OCI-M1 (cell line): ENCODE results near the gene DICER1.
A peak's percentile ranks its signal among the peaks of the same experiment; 100 is the strongest.

Source experiments
- DNase-seq: peaks from one replicate; lab custom pipeline; 2025; lab: John Stamatoyannopoulos, UW

The DICER1 gene

DNA sequence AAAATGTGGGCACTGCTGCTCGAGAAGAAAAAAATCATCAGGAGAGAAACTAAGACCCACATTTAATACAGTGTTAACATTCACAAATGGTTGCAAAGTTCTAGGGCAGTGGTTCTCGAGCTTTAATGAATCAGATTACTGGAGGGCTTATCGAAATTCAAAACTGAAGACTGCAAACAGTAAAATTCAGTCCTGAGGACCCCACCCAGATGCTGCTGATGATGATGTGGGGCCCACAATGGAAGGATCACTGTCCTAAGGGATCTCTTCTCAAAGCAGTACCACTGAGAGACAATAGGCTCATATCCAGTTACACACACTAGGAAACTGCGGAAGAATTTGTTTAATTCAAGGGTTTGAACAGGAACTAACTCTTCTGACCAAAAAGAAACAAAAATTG, 31.4 kb downstream of the DICER1 start:
- DNase-seq, result no peak

DNA sequence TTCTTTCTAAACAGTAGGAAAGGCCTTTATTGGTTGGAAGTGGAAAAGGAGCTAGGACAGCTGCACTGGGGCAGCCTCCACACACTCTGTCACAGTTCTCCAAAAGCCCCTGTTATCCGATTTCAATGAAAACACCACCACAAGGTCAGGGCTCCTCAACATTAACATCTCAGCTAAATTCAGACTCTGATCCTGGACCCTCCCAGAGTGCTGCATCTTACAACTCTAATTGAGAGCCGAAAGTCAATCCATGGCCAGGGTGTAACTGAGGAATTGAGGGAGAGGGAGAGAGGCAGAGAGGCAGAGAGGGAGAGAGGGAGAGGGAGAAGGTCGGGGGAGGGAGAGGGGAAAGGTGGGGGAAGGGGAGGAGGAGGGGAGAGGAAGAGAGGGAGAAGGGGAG, 32.1 kb downstream of the DICER1 start:
- DNase-seq, result no peak

DNA sequence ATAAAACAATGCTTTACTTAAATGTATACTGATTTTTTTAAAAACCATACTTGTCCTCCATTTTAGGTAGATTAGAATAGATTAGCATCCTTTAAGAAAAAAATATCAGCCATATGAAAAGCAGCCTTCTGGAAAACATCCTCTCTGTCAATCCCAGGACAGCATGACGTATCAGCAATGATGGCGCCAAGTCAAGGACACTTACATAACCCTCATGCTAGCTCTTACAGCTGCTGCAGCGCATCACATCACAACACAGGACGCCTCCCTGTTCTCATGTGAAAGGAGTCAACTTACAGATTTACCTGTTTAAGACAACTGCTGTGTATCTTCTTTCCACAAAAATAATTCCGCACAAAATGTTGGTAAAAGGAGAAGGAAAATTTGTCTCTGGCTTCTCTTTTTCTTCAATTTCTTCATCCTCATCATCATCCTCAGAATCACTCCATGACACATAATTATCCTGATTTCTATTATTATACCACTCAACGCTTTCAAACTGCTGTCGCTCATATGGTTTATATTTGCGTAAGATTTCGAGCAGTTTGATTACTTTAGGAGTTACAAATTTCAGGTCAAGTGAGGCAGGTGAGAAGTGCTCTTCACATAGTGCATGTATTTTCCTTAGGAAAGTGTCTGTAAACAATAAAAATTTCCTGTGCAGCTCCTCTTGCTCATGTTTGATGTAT, 33.3 kb downstream of the DICER1 start:
- no peak for DNase-seq

GRCh38 chr14:95122621-95122945, 34.7 kb downstream of the DICER1 start:
- no peak for DNase-seq

DNA sequence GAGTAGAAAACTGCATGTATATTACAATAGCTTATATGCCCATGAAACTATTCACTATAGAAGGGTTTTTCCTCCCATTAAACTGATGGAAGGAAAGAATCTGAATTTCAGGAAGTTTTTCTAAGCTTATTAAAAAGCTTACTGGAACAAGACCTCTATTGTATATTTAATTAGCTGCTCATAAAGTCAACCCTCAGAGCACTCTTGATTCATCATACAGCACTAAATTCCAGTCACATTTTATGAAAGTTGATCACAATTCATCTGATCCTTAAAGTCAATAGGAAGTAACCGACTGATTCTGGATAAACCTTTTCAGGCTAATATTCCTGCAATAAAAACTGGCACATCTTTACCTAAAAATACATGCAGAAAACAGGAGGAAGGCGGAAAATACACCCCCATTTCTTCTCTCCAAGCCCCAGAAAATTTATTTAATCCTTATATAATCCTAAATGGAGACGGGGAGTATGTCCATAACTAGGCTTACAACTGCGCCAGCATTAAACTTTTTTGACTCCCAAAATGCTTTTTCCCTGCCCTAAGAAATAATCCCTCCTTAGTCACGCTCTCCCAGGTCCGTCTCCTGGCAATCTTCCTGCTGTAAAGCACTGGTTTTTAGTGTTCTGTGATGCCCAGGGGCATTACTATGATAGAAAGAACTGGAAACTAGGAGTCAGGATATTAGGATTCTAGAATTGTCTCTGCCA, 35.3 kb downstream of the DICER1 start:
- DNase-seq, result no peak

GRCh38 chr14:95119336-95119735, 38.0 kb downstream of the DICER1 start:
- DNase-seq, result no peak

DNA sequence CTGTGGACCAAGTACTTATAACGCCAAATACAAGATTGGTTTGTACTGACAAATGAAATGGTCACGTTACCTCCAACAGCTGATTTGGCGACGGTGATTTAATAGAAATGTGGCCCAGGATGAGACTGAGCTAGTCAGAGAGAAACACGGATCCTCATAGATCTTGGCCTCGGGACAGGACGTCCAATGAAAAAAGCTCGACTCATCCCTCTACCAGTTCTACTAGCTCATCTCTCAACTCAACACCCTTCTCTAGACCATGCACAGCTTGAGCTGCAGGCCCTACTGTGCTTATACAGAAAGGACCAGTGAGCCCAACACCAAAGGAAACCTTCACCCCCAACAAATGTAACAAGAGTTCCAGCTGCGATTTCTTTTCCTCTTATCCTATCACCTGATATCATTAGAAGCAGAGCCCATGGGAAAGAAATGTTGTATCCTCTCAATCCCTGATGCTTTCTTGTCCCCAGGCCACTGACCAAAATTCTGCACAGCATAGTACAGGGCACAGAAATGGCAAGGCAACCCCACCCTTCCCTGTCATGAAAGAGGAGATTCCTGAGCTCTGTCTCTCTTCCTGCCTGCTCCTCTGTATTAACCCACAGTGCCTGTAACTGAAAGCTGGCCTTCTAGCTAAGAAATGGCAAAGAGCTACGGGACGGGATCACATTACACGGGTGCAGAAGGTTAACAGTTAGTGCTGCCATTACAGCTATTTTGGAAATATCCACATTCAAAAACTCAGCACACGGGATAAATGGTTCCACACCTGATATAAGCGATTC, 39.2 kb downstream of the DICER1 start:
- DNase-seq, result no peak

DNA sequence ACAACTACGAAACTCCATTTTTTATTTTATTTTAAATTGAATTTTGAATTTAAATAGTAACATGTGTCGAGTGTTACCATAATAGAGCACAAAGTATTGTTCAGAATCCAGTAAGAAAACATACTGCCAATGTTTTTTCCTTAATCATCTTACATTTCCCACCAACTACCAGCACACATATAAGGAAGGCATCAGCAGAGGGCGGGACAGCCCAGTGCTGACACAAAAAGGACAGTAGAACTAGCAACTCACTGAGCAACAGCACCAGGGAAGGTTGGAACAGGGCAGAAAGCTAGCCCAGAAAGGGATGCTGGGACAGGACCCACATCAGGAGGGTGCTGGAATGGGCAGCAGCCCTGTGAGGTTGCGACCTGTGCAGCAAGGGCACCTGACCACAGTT, 43.9 kb downstream of the DICER1 start:
- no peak for DNase-seq

DNA sequence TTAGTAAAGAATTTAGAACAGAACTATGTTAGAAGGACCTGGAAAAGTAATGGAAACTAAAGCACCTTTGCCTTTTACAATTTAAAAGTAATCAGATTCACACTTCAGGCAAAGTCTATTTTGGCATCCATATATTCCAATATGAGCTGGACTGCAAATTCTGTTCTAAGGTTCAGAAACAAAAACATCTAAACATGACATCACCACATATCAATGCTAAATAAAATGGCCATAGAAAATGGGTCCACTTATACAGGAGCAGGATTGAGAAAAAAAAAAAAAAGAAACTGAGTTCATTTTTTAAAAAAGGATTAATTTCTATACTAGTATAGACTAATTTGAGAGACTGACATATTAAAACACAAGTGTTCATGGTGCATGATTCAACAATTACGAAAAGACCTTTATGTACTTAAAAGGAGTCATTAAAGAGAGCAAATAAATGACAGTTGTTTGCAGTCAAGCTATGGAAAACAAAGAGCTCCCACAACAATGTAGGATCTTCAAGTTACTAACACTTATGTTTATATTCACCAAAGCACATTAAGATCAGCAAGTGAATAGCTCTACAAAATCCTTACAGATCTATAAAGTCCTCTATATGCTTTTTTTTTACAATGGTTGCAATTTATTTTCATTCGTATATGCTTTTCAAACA, 45.7 kb downstream of the DICER1 start:
- no peak for DNase-seq

GRCh38 chr14:95110178-95110577, 47.2 kb downstream of the DICER1 start:
- DNase-seq, result no peak

GRCh38 chr14:95107711-95108110, 49.6 kb downstream of the DICER1 start:
- DNase-seq, result no peak

DNA sequence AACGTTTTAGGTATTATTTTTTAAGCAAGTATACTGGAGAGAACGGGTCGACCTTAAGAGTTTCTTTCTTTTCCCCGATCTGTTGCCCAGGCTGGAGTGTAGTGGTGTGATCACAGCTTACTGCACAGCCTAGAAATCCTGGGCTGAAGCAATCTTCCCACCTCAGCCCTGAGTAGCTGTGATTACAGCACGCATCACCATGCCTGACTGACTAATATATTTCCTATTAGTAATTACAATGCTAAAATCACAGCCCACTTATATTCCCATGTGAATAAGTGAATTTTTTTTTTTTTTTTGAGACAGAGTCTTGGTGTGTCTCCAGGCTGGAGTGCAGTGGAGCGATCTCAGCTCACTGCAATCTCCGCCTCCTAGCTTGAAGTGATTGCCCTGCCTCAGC, 50.4 kb downstream of the DICER1 start:
- no peak for DNase-seq

DNA sequence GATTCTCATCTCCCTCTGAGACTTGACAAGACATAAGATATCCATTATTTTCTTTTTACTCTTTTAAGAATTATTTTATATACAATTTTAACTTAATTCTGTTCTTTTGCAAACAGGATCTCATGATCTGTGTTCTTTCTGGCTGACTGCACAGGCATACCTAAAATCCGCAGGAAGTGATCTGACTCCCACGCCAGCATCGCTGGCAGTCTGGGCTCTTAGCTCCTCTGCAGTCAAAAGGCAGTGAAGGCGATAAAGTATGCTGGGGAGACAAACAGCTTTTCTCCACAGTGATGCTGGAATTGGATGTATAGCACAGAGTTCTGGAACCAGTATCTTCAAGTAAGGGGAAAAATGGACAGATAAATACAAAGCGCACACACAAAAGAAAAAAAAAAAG, 52.4 kb downstream of the DICER1 start:
- no peak for DNase-seq

GRCh38 chr14:95102680-95103044, 54.7 kb downstream of the DICER1 start:
- DNase-seq, result no peak

DNA sequence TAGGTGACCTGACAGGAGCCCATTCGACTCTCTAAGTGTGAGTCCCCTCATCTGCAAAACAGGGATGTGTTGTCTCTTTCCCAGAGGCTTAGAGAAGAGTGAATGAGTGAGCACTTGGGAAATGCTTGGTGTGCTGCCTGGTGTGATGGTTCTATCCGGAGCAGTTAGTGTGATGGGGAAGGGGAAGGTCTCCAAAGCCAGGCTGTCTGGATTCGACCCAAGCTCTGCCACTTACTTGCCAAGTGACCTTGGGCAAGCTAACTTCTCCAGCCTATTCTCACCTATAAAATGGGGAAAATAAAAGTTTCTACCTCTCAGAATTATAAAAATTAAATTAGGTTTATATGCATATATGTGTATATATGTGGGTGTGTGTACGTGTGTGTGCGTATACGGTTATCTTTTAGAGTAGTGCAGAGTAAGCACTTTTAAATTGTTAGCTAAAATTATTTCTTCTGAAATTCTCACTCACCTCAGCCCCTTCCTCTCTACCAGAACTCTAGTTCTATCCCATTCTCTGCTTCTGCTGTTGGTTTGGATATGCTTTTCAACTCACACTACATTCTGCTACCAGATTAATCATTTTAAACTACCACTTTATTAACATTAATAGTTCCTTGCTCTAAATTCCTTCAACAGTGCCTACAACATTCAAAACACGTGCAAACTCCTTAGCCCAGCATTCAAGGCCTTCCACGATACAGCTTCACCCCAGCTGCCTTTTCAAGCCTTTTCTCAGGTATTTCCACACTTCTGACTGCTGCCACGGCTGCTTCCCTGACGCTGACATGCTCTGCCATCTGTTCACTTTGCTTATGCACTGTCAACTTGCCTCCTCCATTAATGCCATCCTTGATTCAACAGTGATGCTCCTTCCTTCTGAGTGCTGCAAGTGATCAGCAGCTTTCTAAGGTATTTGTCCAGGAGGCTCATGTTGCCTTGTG, 55.3 kb downstream of the DICER1 start:
- DNase-seq, result no peak

- peak; percentile 74 for DNase-seq
Observed at GRCh38 chr14:95098984-95099599, 58.2 kb downstream of the DICER1 start.

GRCh38 chr14:95097385-95097784, 59.9 kb downstream of the DICER1 start:
- peak; percentile 25 for DNase-seq

DNA sequence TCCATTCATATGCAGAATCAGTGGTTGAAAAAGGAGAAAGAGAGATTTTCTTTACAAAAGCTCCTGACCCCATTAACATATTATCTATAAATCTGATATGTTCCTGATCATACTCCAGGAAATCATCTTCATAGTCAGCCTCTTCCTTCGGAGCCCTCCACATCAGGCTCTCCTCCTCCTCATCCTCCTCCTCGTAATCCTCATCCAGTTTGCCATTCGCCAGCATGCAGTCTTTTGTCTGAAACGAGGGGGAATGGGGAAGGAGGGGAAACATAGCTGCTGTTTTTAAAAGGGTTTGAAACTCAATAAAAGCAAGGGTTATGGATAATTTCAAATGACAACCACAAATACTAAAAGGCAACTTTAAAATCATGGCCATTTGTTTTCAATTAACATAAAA, 60.9 kb downstream of the DICER1 start:
- no peak for DNase-seq

- DNase-seq, result no peak
Observed at GRCh38 chr14:95095996-95096395, 61.3 kb downstream of the DICER1 start.

GRCh38 chr14:95092723-95093122, 64.6 kb downstream of the DICER1 start:
- DNase-seq, result no peak

GRCh38 chr14:95091581-95091980, 65.7 kb downstream of the DICER1 start:
- no peak for DNase-seq
